GM19351 (cell line): ENCODE data around the gene EDARADD.

ENCODE experiments used
- ATAC-seq: cut with Tn5 transposase; IDR thresholded peaks from one replicate; pipeline ENCODE4 v1.9.1; 2021; ENCODE audit warnings: mild to moderate bottlenecking, moderate library complexity; ENCODE audit not compliant: unreplicated experiment

EDARADD gene

GRCh38 chr1:236392182-236392581 is 1.9 kb upstream of the EDARADD start:
- no peak for ATAC-seq

DNA sequence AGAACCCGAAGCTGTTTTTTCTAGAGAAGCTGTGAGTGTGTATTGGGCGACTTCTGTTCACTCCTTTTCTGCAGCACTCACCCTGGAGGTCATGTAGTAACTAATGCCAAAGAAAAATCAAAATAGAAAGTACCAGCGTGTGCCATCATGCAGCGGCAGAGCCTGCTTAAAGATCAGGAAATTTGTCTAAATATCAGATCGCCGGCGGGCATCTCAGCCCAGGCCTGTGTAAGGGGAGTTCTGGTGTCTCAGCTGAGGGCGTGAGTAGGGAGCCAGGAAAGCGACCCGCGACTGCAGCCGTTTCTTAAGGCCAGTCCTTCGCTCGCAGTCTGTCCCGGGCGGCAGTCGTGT is 768 bp downstream of the EDARADD start:
- no peak for ATAC-seq

- peak; percentile 69 for ATAC-seq
Measured at GRCh38 chr1:236395230-236395946, 1.3 kb downstream of the EDARADD start.

GRCh38 chr1:236395947-236396664 is 2.0 kb downstream of the EDARADD start:
- ATAC-seq = no peak

DNA sequence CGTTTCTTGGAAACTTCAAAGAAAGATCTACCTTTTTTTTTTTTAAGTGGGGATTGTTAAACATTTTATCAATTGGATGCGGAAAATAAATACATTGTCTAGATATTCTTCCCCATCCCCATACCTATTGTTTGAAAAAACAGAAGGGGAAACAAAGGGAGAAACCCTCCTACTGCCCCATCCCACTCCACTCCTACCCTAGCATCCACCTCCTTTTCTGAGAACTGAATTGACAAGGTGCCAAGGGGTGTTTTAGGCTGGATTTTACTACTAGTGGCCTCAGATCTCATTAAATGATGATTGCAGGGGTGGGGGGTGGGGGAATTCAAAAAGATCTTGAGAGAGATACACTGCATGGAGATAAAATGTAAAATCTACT is 2.6 kb downstream of the EDARADD start:
- no peak for ATAC-seq

DNA sequence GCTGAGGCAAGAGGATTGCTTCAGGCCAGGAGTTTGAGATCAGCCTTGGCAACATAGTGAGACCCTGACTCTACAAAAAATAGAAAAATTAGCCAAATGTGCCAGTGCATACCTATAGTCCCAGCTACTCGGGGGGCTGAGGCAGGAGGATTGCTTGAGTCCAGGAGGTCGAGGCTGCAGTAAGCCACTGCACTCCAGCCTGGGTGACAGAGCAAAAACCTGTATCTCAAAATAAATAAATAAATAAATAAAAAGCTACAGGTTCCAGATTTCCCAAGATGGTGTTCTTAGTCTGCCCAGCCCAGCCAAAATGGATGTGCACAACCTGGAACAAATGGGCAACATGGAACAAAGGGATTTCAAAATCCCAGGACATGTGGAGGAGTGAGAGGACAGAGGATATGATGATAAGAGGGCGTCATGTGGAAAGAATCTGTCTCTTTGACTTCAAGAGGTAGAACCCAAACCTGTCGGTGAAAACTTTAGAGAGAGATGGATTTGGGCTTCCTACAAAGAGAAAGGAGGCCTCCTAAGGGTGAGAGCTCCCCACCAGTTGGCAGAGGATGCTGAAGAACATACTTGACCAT is 3.2 kb downstream of the EDARADD start:
- ATAC-seq = no peak

DNA sequence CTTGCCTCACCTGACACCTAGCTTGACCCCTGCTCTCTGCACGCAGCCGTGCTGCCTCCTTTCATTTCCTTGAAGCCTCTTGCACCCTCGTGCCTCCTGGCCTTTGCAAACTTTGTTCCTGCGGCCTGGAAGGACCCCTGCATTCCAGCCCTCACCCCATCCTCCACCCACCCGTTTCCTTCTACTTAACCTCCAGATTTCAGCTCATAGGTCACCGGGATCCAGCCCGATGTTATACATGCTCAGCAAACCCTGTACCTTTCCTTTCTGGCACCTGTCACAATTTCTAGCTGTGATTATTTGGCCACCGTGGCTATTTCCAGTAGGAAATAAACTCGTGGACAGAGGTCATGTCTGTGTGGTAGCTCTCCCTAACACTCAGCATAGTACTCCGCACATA is 4.5 kb downstream of the EDARADD start:
- no peak for ATAC-seq

- no peak for ATAC-seq
Measured at GRCh38 chr1:236400061-236400603, 6.0 kb downstream of the EDARADD start.

- ATAC-seq = no peak
Measured at GRCh38 chr1:236401698-236402097, 7.6 kb downstream of the EDARADD start.

DNA sequence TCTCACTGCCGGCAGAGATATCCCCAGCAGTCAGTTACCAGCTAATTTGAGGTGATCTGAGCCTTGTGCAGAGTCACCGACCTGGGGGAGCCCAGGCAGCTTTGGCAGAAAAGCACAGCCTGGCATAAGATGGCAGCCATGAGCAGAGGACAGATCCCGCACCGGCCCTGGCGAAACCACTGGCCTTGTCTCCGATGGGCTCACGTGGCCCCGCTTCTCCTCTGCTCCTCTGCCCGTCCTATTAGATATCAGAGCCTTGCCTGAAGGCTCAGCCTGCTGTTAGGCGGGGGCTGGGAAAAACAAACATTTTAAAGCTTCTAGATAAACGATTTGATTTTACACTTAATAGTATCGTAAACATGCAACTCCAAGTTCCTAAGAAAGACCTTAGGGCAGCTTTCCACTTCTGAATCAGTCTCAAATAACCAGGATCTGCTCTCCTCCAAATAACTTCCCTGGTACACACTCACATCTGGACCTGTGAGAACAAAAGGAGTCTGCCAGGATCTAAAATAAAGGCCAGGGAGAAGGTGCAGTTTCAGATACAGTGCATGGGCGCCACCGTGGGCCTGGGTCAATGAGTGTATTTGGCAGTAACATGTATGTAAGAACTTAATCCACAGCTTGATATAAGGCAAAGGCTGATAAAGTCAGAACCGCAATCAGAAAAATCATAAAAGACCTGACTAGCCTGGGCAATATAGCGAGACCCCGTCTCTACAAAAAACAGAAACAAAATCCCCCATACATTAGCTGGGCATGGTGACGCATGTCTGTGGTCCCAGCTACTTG is 10.0 kb downstream of the EDARADD start:
- no peak for ATAC-seq

- no peak for ATAC-seq
Measured at GRCh38 chr1:236407059-236407458, 13.0 kb downstream of the EDARADD start.

- ATAC-seq = no peak
Measured at GRCh38 chr1:236413688-236414087, 19.6 kb downstream of the EDARADD start.

DNA sequence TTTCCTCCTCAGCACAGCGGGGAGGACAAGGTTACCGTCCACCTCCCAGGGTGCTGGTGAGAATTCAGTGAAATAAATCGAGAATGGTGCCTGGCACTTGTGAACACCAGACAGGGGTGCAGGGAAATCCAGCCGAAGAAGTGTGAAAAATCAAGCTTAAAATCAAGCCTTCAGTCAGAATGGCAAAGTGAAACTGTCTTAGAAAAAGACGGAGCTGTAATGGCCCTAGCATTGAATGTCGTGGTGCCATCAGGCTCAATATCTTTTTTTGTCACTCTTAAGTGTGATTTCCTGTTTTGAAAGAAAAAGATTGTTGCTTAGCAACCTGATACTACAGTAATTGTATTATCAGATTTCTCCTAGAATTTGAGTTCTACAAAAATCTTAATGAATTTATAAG is 22.1 kb downstream of the EDARADD start:
- no peak for ATAC-seq

- ATAC-seq = no peak
Measured at GRCh38 chr1:236417336-236417735, 23.2 kb downstream of the EDARADD start.

- ATAC-seq = no peak
Measured at GRCh38 chr1:236419502-236419901, 25.4 kb downstream of the EDARADD start.

DNA sequence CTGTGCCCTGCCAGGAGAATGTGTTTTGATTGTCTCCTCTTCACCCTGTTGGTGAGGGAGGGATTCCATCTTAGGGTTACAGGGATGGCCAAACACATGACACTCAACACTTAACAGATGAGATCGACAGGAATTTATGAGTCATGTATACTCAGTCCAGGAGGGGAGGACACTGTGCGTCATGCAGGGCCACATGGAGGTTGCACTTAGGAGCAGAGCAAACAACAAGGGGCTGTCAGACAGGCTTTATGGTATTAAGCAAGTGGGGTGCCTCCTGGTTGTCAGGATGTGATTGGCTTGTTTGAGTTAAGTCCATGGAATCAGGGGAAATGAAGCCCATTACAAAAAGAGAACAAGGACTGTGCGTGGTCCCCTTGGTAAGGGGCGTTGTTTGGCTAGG is 26.9 kb downstream of the EDARADD start:
- ATAC-seq = no peak

- ATAC-seq = peak; percentile 47
Measured at GRCh38 chr1:236421850-236422516, 27.9 kb downstream of the EDARADD start.

DNA sequence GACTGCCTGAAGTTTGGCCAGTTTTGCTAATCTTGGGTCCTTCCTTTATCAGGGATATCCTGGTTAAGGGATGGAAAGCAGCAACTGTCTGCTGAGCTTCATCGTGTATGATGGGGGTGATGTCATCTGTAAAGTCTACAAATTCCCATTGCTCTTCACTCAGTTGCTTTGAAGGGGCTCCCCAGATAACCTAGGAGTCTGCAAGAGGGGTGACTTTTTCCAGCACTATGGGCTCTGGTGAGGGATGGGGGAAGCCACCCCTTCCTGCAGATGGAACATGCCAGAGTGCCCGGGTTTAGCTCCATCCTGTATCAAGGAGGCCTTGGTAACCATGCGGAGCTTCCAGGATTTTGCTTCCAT is 28.4 kb downstream of the EDARADD start:
- ATAC-seq = no peak

- ATAC-seq = peak; percentile 95
Measured at GRCh38 chr1:236425031-236425663, 31.1 kb downstream of the EDARADD start.

DNA sequence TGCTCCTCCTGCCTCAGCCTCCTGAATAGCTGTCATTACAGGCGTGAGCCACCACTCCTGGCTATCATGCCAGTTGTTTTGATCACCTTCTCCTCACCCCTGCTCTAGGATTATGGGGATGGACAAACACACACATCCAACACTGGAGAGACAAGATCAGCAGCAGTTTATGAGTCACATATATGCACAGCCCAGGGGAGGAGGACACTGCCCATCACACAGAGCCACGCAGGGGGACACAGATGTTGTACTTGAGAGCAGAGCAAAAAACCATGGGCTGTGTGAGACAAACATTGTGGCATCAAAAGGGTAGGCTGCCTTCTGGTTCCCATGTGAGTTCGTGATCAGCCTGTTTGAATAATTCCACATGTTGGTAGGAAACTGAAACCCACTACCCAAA is 32.1 kb downstream of the EDARADD start:
- no peak for ATAC-seq
